GM12891 (cell line): ENCODE measurements around the gene NUTM1.
"Not testable (repeated sequence)": the region's sequence is repeated elsewhere in the genome, so short reads cannot be mapped to it uniquely, and the experiment has no call there.

ENCODE experiments used
- DNase-seq: peaks from one replicate; pipeline ENCODE4 v3.0.0; 2011; ENCODE audit warnings: low spot score; ENCODE audit not compliant: insufficient read length
- FAIRE-seq: peaks from 2 replicates; lab custom pipeline; 2011; peaks lifted over from hg19 to GRCh38; lab: Jason Lieb, UNC
- PAX5 ChIP-seq: IDR thresholded peaks from 2 replicates; pipeline ENCODE4 v1.6.1; 2011; ENCODE audit warnings: low read length, moderate library complexity, mild to moderate bottlenecking; ENCODE audit not compliant: insufficient read depth, severe bottlenecking
- POLR2A ChIP-seq: IDR thresholded peaks from 2 replicates; pipeline ENCODE4 v1.6.1; 2011; ENCODE audit warnings: low read depth, low read length, control low read depth
- POLR2AphosphoS5 ChIP-seq: IDR thresholded peaks from 2 replicates; pipeline ENCODE4 v1.6.1; 2011; ENCODE audit warnings: low read depth, low read length, control low read depth
- POU2F2 ChIP-seq: IDR thresholded peaks from 2 replicates; pipeline ENCODE4 v1.6.1; 2011; ENCODE audit warnings: low read depth, mild to moderate bottlenecking, control low read depth, low read length, moderate library complexity
- SPI1 ChIP-seq: IDR thresholded peaks from 2 replicates; pipeline ENCODE4 v1.6.1; 2011; ENCODE audit warnings: low read depth, low read length, control low read depth
- TAF1 ChIP-seq: IDR thresholded peaks from 2 replicates; pipeline ENCODE4 v1.6.1; 2011; ENCODE audit warnings: low read depth, low read length, control low read depth

Gene NUTM1

DNA sequence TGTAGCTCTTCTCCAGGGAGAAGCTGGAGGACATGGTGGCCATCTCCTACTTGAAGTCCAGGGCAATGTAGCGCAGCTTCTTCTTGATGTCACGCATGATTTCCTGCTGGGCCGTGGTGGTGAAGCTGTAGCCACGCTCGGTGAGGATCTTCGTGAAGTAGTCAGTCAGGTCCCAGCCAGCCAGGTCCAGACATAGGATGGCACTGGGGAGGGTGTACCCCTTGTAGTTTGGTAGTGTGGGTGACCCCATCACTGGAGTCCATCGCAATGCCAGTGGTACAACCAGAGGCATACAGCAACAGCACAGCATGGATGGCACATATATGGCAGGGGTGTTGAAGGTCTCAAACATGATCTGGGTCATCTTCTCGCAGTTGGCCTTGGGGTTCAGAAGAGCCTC lies 30.8 kb downstream of the NUTM1 start:
- no peak for TF ChIP-seq POU2F2
- TF ChIP-seq POLR2AphosphoS5: no peak
- no peak for TF ChIP-seq PAX5
- TF ChIP-seq SPI1: no peak
- no peak for TF ChIP-seq POLR2A
- no peak for TF ChIP-seq TAF1
- DNase-seq (no peak), FAIRE-seq (no peak)

GRCh38 chr15:34374816-34375215 lies 31.7 kb downstream of the NUTM1 start:
- FAIRE-seq (no peak), DNase-seq (no peak)
- TF ChIP-seq PAX5 (no peak), TAF1 (no peak), SPI1 (no peak), POLR2AphosphoS5 (no peak), POU2F2 (no peak), POLR2A (no peak)

GRCh38 chr15:34375541-34375940 lies 32.4 kb downstream of the NUTM1 start:
- FAIRE-seq, DNase-seq: not testable (repeated sequence)

DNA sequence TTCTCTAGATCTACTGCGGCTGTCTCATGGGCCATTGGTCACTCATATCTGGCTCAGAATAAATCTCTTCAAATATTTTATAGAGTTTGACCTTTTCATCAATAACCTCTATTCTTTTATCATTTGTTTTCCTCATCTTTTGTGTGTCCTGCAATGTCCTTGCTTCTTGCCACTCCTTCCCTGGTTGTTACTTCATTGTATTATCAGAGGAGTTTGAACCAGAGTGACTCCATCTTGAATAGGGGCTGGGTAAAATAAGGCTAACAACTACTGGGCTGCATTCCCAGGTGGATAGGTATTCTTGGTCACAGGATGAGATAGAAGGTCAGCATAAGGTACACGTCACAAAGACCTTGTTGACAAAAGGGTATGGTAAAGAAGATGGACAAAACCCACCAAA lies 33.7 kb downstream of the NUTM1 start:
- FAIRE-seq: no peak
- no peak for TF ChIP-seq PAX5
- TF ChIP-seq POLR2A: no peak
- no peak for TF ChIP-seq POLR2AphosphoS5
- no peak for TF ChIP-seq TAF1
- TF ChIP-seq SPI1: no peak
- no peak for TF ChIP-seq POU2F2
- no peak for DNase-seq

DNA sequence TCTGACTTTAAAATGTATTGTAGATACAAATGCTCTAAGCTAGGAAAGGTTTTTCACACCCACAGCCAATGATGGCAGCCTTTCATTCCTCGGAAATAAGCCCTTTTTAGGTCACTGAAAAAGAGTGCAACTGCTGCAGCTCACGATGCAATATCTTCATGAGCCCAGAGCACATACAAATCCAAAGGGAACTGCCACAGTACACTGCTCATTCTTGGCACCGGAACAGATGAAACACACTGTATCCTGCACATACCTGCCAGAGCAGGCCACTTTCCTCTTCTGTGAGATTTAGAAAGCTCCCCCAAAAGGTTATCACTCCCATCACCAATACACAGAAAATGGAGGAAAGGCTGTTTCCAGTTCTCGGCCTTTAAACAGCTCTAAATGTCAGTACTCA lies 37.4 kb downstream of the NUTM1 start:
- not testable (repeated sequence) for FAIRE-seq

GRCh38 chr15:34381829-34382521 lies 38.9 kb downstream of the NUTM1 start:
- DNase-seq, FAIRE-seq: not testable (repeated sequence)

More for the DNA sequence above, 37.4 kb downstream of the NUTM1 start:
- DNase-seq: not testable (repeated sequence)

DNA sequence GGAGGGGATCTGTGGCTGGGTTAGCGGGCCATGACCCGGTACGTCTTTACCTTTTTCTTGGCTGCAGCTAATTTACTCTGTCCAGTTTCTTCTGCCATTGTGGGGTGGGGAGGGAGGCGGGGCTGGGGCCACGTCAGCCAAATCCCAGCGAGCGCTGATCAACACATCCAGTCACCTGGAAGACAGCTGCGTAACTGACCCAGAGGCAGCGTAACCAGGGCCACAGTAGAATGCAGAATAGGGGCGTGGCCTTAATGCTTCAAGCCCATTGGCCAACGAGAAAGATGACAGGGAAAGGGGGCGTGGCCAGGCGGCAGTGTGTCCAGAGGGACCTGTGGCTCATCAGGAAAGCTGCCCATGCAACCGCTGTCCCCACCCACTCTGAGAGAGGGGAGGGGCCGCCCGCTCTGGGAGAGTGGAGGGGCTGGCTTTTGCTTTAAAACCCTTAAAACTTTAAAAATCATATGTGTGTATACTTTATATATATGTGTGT lies 46.5 kb downstream of the NUTM1 start:
- FAIRE-seq, DNase-seq: not testable (repeated sequence)

GRCh38 chr15:34392981-34393380 lies 49.9 kb downstream of the NUTM1 start:
- not testable (repeated sequence) for DNase-seq, FAIRE-seq

GRCh38 chr15:34397637-34398259 lies 54.6 kb downstream of the NUTM1 start:
- peak; percentile 33 for FAIRE-seq
- DNase-seq: not testable (repeated sequence)

GRCh38 chr15:34403160-34403598 lies 60.1 kb downstream of the NUTM1 start:
- DNase-seq: not testable (repeated sequence)
- FAIRE-seq: peak; percentile 82

GRCh38 chr15:34403899-34404298 lies 60.8 kb downstream of the NUTM1 start:
- not testable (repeated sequence) for DNase-seq
- FAIRE-seq: peak; percentile 82
